A673 (cell line): ENCODE measurements around the gene SERP2. TPM values are rescaled to one million over a fixed set of nuclear protein-coding genes. Genes with fewer than 3 reads are reported as not detected.

Source experiments
- BruUV-seq: library from RNA; stranded (reverse); fragments of 400-500 nt; replicated peaks from 2 replicates; lab custom pipeline; 2021; lab: Mats Ljungman, UMichigan
- CTCF ChIA-PET: fragments of 300-600 bp; sonication (Branson Sonifier 250); formaldehyde crosslinking; loops from one replicate; lab custom pipeline; 2022; ENCODE audit warnings: antibody characterized with exemption; lab: Charles Lee
- POLR2A ChIA-PET: fragments of 300-600 bp; sonication (Branson Sonifier 250); formaldehyde crosslinking; loops from one replicate; lab custom pipeline; 2022; ENCODE audit warnings: antibody characterized with exemption; ENCODE audit not compliant: low non-redundant PET; lab: Charles Lee
- DNase-seq: peaks from one replicate; pipeline ENCODE4 v3.0.0-alpha.2; 2015; ENCODE audit warnings: low spot score
- H3K27ac ChIP-seq: fragments of 200-600 bp; sonication (generic); 2 replicates; pipeline ENCODE4 v1.5.1; 2016; ENCODE audit warnings: mixed run types, low read depth, mild to moderate bottlenecking, mixed read lengths, antibody characterized with exemption, low read length; ENCODE audit not compliant: poor library complexity, severe bottlenecking
- H3K27me3 ChIP-seq: fragments of 200-600 bp; sonication (generic); replicated peaks from 2 replicates; pipeline ENCODE4 v1.6.1; 2017; ENCODE audit warnings: mixed run types, low read depth, mild to moderate bottlenecking, mixed read lengths, antibody characterized with exemption, low read length; ENCODE audit not compliant: insufficient read depth, poor library complexity
- H3K36me3 ChIP-seq: fragments of 200-600 bp; sonication (generic); 2 replicates; pipeline ENCODE4 v1.6.1; 2016; ENCODE audit warnings: mixed run types, mild to moderate bottlenecking, mixed read lengths, antibody characterized with exemption, low read length; ENCODE audit not compliant: insufficient read depth, poor library complexity, severe bottlenecking
- H3K4me1 ChIP-seq: fragments of 200-600 bp; sonication (generic); 2 replicates; pipeline ENCODE4 v1.6.1; 2017; ENCODE audit warnings: mixed run types, mild to moderate bottlenecking, mixed read lengths, antibody characterized with exemption, low read length; ENCODE audit not compliant: insufficient read depth, poor library complexity, severe bottlenecking
- H3K4me3 ChIP-seq: fragments of 200-600 bp; sonication (generic); 2 replicates; pipeline ENCODE4 v1.5.1; 2016; ENCODE audit warnings: low read depth, mixed run types, mild to moderate bottlenecking, mixed read lengths, low read length; ENCODE audit not compliant: poor library complexity, severe bottlenecking
- H3K9me3 ChIP-seq: fragments of 200-600 bp; sonication (generic); 2 replicates; pipeline ENCODE4 v1.6.1; 2016; ENCODE audit warnings: mixed run types, low read depth, mild to moderate bottlenecking, mixed read lengths, antibody characterized with exemption, low read length; ENCODE audit not compliant: poor library complexity, severe bottlenecking
- CTCF ChIP-seq: fragments of 300-800, 200-600 bp; sonication (generic); conservative IDR thresholded peaks from 2 replicates; pipeline ENCODE4 v1.5.1; 2017; ENCODE audit warnings: low read depth, mild to moderate bottlenecking, antibody characterized with exemption, low read length, moderate library complexity, mixed read lengths
- EZH2 ChIP-seq: fragments of 200-600 bp; sonication (generic); IDR thresholded peaks from 2 replicates; pipeline ENCODE4 v1.6.1; 2017; ENCODE audit warnings: borderline replicate concordance, low read depth, mild to moderate bottlenecking, mixed read lengths, antibody characterized with exemption, low read length; ENCODE audit not compliant: poor library complexity, severe bottlenecking
- intact Hi-C: fragments of 100-400 bp; cut with micrococcal nuclease; formaldehyde crosslinking; loops from one replicate; pipeline ENCODE4 v1.10.0; 2022; ENCODE audit not compliant: unreplicated experiment
- total RNA-seq: library from RNA; stranded (reverse); gene quantifications from 2 replicates; pipeline ENCODE4 v1.2.3, GENCODE V29; 2021

SERP2 gene
- total RNA-seq, 1 experiment from 2014 or later, result 0.69 TPM

DNA sequence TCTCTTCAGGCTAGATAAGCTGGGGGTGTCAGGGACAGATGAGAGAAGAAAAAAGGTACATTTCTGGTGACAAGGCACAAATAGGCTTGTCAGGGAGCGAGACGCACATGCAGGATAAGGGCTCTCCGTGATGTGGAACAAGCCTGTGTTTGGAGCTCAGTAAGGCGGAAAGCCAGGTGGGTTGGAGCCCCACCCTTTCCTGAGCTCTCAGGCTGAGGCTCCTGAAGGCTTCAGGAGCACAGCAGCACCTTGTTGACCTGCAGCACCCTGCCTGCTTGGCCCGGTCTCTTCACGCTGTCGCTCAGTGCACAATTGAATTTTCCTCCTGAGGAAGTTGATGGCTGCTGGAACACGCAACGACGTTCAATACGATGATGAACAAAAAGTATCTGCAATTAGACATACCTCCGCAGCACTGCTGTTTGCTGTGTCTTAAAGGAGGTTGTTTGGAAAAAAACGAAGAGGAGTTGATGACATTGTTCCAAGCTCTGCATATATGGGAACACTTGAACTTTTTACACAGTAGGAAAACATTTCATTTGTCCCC is 29.3 kb downstream of the SERP2 start:
- intact Hi-C loops, result no loop called here
- no TSS peak for BruUV-seq
- H3K36me3 ChIP-seq, result no peaks in the 10 kb centered on the region
- no peak overlapping the region for H3K27ac ChIP-seq
- no peaks in the 10 kb centered on the region for H3K4me1 ChIP-seq
- ChIA-PET POLR2A (no interaction called here), CTCF (no interaction called here)
- no peaks in the 10 kb centered on the region for H3K27me3 ChIP-seq
- H3K9me3 ChIP-seq, result no peaks in the 10 kb centered on the region
- DNase-seq, result no peak
- no peak for TF ChIP-seq CTCF
- TF ChIP-seq EZH2, result no peak
- H3K4me3 ChIP-seq, result no peak overlapping the region

GRCh38 chr13:44403461-44404056 is 29.9 kb downstream of the SERP2 start:
- no peak overlapping the region for H3K4me3 ChIP-seq
- no peak for TF ChIP-seq EZH2
- no peak for TF ChIP-seq CTCF
- H3K27ac ChIP-seq, result no peak overlapping the region
- DNase-seq, result no peak
- no peaks in the 10 kb centered on the region for H3K27me3 ChIP-seq
- ChIA-PET POLR2A (no interaction called here), CTCF (no interaction called here)
- intact Hi-C loops, result no loop called here
- no TSS peak for BruUV-seq
- no peaks in the 10 kb centered on the region for H3K4me1 ChIP-seq
- no peaks in the 10 kb centered on the region for H3K36me3 ChIP-seq
- no peaks in the 10 kb centered on the region for H3K9me3 ChIP-seq

DNA sequence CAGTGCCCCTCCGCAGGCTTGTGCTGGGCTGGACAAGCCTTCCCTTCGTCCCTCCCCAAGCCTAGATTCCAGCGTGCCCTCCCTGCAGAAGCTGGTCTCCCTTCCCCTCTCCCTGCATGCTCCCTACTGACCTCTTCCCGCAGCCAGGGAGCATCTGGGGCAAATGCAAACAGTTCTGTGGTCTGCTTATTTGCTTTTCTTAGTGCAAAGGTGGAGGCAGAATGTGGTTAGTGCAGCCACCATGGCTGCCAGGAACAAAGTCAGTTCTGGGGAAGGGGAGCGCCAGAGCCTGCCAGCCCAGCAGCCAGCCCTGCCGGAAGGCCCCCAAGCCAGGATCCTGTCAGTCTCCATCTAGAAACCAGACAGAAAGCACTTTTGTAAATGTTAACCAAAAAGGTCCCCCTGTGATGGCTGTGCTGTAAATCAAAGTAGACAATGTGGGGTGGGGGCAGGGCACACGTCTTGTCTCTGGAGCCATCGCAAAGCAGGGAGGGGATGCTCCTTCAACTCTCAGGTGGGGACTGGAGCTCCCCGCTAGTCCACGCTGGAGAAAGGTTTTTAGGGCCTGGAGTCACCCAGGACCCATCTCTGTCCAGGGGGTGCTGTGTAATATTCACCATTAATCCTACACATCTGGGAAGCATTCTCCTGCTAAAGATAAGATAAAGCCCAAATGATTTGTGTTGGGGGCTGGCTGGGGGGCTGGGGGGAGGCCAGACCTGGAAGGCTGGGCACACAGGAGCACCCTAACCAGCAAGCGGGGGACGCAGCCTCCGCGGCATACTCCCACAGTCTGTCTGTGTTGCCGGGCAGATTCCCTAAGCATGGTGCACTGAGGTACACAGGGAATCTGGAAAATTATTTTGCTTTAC is 30.9 kb downstream of the SERP2 start:
- intact Hi-C loops, result no loop called here
- CTCF ChIA-PET, result no interaction called here
- H3K4me3 ChIP-seq, result no peak overlapping the region
- H3K36me3 ChIP-seq, result no peaks in the 10 kb centered on the region
- POLR2A ChIA-PET, result interaction anchor here (0.6 to 0.7 kb wide), 2 partner anchors 31 to 514 kb away, joined by 16 to 26 read pairs; no protein-coding TSS in a partner anchor
- no peak overlapping the region for H3K27ac ChIP-seq
- no peaks in the 10 kb centered on the region for H3K9me3 ChIP-seq
- H3K27me3 ChIP-seq, result no peaks in the 10 kb centered on the region
- TF ChIP-seq EZH2 (no peak), CTCF (no peak)
- no TSS peak for BruUV-seq
- no peaks in the 10 kb centered on the region for H3K4me1 ChIP-seq
- DNase-seq, result no peak
